ENCODE data around the gene ETV2.
A peak's percentile ranks its signal among the peaks of the same experiment; 100 is the strongest.
"Not testable (repeated sequence)": the region's sequence is repeated elsewhere in the genome, so short reads cannot be mapped to it uniquely, and the experiment has no call there.

The ETV2 gene

DNA sequence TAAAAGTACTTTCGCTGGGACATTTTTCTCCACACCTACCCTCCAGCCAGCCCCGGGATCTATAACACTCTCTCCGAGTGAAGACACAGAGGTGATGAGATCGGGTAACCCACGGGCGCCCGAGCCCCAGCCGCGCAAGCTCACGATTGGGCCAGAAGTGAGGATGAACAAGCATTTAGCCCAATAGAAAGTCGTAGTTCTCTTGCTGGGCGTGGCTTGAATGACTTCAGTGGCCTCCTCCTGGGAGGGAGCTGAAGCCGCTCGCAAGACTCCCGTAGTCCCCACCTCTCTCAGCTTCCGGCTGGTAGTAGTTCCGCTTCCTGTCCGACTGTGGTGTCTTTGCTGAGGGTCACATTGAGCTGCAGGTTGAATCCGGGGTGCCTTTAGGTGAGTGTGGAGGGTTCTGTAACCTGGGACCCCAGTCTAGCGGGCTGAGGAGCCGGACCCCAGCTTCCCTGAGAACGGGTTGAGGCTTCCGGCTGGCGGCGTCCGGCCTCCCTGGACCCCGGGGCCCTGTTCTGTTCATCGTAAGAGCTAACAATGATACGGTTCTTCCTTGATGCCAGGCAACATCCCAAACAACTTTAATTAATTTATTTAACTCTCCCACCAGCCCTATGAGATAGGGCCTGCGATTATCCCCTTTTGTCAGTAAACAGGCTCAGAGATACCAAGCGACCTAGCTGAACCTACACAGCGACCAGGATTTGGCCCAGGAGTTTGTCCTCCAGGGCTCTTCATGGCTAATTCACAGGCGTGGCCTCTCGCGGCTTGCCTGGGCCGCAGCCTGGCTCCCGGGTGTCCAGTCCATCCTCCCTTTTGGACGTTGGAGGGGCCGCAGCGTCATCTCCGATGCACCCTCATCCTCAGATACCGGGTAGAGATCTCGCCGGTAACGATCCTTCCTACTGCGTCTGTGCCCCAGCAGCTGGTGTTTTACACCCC is 6.7 kb downstream of the ETV2 start, which contains the start of gene COX6B1:
Gene COX6B1, plus strand, starts transcription at position 307 of the 945 bp plus-strand sequence. CDS start 2,921 bp downstream, outside the sequence.
- peak within 1 kb of the TSS; percentile 40 to 95 (median 90) for H3K27ac Mint-ChIP-seq
- TF ChIP-seq, protein P1, sequence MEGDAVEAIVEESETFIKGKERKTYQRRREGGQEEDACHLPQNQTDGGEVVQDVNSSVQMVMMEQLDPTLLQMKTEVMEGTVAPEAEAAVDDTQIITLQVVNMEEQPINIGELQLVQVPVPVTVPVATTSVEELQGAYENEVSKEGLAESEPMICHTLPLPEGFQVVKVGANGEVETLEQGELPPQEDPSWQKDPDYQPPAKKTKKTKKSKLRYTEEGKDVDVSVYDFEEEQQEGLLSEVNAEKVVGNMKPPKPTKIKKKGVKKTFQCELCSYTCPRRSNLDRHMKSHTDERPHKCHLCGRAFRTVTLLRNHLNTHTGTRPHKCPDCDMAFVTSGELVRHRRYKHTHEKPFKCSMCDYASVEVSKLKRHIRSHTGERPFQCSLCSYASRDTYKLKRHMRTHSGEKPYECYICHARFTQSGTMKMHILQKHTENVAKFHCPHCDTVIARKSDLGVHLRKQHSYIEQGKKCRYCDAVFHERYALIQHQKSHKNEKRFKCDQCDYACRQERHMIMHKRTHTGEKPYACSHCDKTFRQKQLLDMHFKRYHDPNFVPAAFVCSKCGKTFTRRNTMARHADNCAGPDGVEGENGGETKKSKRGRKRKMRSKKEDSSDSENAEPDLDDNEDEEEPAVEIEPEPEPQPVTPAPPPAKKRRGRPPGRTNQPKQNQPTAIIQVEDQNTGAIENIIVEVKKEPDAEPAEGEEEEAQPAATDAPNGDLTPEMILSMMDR (IDR thresholded peaks at IDR 0.05; ENCODE audit: unreplicated experiment in 3 of 3), result no peak
- H3K36me3 Mint-ChIP-seq (ENCODE audit: low read depth), result peaks cover 18% of the 10 kb centered on the region
- no peaks in the 10 kb centered on the region for H3K27me3 Mint-ChIP-seq (ENCODE audit: low read depth)
- peaks cover 12% of the 10 kb centered on the region for H3K4me1 Mint-ChIP-seq
- peak within 1 kb of the TSS; percentile 96 to 98 (median 98) for H3K4me3 Mint-ChIP-seq
- no peaks in the 10 kb centered on the region for H3K9me3 Mint-ChIP-seq

DNA sequence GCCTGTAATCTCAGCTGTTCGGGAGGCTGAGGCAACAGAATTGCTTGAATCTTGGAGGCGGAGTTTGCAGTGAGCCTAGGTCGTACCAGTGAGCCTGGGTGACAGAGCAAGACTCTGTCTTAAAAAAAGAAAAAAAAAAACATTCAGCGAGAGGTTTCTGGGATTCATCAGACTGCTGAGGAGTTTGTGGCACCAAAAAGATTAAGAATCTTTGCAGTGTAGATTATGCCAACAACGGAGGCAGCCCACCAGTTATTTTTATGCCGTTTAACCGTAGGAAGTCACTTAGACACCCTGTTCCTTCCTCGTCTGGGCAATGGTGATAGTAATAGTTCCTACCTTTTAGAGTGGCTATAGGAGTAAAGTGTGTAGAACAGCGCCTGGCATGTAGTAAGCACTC is 9.0 kb downstream of the ETV2 start:
- Mint-ChIP-seq H3K27me3 (ENCODE audit: low read depth) (no peaks in the 10 kb centered on the region), H3K27ac (no peak overlapping the region), H3K4me3 (peak overlapping the region; percentile 57 to 72 (median 66)), H3K9me3 (no peaks in the 10 kb centered on the region), H3K36me3 (ENCODE audit: low read depth) (peaks cover 34% of the 10 kb centered on the region), H3K4me1 (peaks cover 5% of the 10 kb centered on the region)
- TF ChIP-seq, protein P1 (IDR thresholded peaks at IDR 0.05; ENCODE audit: unreplicated experiment in 3 of 3), result no peak

DNA sequence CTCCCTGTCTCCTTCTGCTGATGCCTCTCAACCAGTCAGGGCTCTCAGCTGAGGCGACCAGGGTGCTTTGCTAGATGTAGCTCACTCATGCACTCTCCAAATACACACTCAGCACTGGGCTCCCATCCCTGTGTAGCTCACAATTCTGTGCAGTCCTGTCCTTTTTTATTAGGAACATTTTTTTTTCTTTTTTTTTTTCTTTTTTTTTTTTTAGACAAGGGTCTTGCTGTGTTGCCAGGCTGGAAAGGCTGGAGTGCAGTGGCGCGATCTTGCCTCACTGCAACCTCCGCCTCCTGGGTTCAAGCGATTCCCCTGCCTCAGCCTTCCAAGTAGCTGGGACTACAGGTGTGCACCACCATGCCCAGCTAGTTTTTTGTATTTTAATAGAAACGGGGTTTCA is 13.3 kb downstream of the ETV2 start:
- H3K36me3 Mint-ChIP-seq (ENCODE audit: low read depth), result peaks cover 63% of the 10 kb centered on the region
- not testable (repeated sequence) for H3K27me3 Mint-ChIP-seq (ENCODE audit: low read depth); H3K27ac Mint-ChIP-seq; H3K4me3 Mint-ChIP-seq; H3K9me3 Mint-ChIP-seq; H3K4me1 Mint-ChIP-seq

DNA sequence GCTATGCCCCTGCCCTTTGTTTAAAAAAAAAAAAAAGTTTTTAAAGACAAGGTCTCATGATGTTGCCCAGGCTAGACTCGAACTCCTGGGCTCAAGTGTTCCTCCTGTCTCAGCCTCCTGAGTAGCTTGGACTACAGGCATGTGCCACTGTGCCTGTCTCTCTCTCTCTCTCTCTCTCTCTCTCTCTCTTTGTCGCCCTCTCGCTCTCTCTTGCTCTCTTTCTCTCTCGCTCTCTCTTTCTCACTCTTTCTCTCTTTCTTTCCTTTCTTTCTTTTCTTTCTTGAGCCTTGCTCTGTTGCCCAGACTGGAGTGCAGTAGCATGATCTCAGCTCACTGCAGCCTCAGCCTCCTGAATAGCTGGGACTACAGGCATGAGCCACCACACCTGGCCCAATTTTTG is 14.1 kb downstream of the ETV2 start:
- Mint-ChIP-seq H3K4me3 (no peak overlapping the region), H3K9me3 (no peaks in the 10 kb centered on the region), H3K27ac (no peak overlapping the region), H3K4me1 (no peaks in the 10 kb centered on the region), H3K36me3 (ENCODE audit: low read depth) (peaks cover 65% of the 10 kb centered on the region), H3K27me3 (ENCODE audit: low read depth) (no peaks in the 10 kb centered on the region)
- TF ChIP-seq, protein P1 (IDR thresholded peaks at IDR 0.05; ENCODE audit: unreplicated experiment in 3 of 3), result no peak

DNA sequence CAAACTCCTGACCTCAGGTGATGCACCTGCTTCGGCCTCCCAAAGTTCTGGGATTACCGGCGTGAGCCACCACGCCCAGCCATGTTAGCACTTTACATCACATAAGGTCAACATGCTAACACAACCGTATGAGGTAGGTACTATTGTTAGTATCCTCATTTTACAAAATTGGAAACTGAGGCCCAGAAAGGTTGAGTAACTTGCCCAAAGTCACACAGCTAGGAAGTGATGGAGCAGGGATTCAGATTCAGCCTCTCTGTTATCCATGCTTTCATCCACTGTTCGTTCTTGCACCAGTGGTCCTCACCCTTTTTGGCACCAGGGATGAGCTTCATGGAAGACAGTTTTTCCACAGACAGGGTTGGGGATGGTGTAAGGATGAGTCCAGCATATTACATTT is 15.2 kb downstream of the ETV2 start:
- TF ChIP-seq, protein P1 (IDR thresholded peaks at IDR 0.05; ENCODE audit: unreplicated experiment in 3 of 3), result no peak
- no peak overlapping the region for H3K27ac Mint-ChIP-seq
- H3K4me3 Mint-ChIP-seq, result no peak overlapping the region

DNA sequence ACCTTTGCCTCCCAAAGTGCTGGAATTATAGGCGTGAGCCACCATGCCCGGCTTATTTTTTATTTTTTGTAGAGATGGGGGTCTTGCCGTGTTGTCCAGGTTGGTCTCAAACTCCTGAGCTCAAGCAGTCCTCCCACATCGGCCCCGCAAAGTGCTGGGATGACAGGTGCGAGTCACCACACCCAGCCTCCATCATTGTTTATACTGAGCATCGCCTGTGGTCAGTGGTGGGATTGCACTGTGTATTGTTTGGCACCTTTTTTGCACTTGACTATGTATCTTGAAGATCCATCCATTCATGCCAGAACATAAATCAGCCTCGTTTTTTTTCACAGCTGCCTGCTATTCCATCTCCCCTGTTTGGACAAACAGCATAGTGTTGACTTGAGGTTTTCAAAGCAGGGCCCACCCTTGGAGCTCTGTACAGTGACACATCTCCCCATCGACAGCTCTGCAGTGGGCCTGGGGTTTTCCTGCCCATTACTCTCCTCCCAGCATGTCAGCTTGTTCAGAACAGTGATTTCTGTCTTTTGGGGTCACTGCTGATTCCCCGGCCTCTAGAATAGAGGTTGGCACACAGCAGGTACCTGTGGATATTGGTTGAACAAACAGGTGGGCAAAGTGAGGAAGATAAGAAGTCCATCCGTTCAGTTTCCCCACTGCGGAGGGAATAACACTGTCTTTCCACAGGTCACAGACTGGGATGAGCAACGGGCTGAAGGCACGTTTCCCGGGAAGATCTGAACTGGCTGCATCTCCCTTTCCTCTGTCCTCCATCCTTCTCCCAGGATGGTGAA is 16.6 kb downstream of the ETV2 start:
- Mint-ChIP-seq H3K27me3 (ENCODE audit: low read depth) (no peaks in the 10 kb centered on the region), H3K36me3 (ENCODE audit: low read depth) (peaks cover 71% of the 10 kb centered on the region), H3K27ac (no peak overlapping the region), H3K9me3 (no peaks in the 10 kb centered on the region), H3K4me3 (no peak overlapping the region), H3K4me1 (no peaks in the 10 kb centered on the region)
- TF ChIP-seq, protein P1 (IDR thresholded peaks at IDR 0.05; ENCODE audit: unreplicated experiment in 3 of 3), result no peak

More for the DNA sequence above, 15.2 kb downstream of the ETV2 start:
- H3K4me1 Mint-ChIP-seq, result no peaks in the 10 kb centered on the region
- H3K36me3 Mint-ChIP-seq (ENCODE audit: low read depth), result peaks cover 65% of the 10 kb centered on the region
- no peaks in the 10 kb centered on the region for H3K9me3 Mint-ChIP-seq
- no peaks in the 10 kb centered on the region for H3K27me3 Mint-ChIP-seq (ENCODE audit: low read depth)

All from nephron (organoid).